AG09319 (cell line): ENCODE results near the gene RPS6KA2.

Experiments
- DNase-seq: peaks from one replicate; pipeline ENCODE4 v3.0.0-alpha.2; 2010; ENCODE audit warnings: low read depth; ENCODE audit errors: extremely low read depth
- CTCF ChIP-seq: IDR thresholded peaks from 2 replicates; pipeline ENCODE4 v1.5.1; 2011; ENCODE audit warnings: low read depth, mild to moderate bottlenecking, inconsistent platforms, low read length, moderate library complexity

RPS6KA2 gene

GRCh38 chr6:166465003-166465399 lies 162.1 kb downstream of the RPS6KA2 start:
- no peak for TF ChIP-seq CTCF
- DNase-seq, result no peak

GRCh38 chr6:166464068-166465002 lies 162.7 kb downstream of the RPS6KA2 start:
- no peak for DNase-seq
- no peak for TF ChIP-seq CTCF

GRCh38 chr6:166463359-166464067 lies 163.5 kb downstream of the RPS6KA2 start:
- no peak for DNase-seq
- TF ChIP-seq CTCF, result no peak

GRCh38 chr6:166462461-166463135 lies 164.5 kb downstream of the RPS6KA2 start:
- no peak for TF ChIP-seq CTCF
- DNase-seq, result no peak

GRCh38 chr6:166461821-166462460 lies 165.1 kb downstream of the RPS6KA2 start:
- DNase-seq, result no peak
- no peak for TF ChIP-seq CTCF

- DNase-seq, result no peak
- TF ChIP-seq CTCF, result no peak
These were observed 166.3 kb downstream of the RPS6KA2 start for GRCh38 chr6:166460473-166461437.
